Measurements from ENCODE around the gene CEP135.

DNA sequence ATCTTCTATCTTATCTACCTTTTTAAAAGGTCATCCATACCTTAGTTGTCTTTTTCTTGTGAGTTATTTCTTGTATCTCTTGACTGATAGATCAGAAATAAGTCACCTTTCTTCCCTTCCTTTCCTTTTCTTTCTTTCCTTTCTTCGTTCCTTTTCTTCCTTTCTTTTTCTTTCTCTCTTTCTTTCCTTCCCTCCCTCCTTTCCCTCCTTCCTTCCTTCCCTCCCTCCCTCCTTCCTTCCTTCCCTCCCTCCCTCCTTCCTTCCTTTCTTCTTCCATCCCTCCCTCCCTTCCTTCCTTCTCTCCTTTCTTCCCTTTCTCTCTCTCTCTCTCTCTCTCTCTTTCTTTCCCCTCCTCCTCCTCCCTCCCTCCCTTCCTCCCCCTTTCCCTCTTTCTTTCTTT is 93.5 kb downstream of the CEP135 start:
- TF ChIP-seq EZH2 (IDR thresholded peaks at IDR 0.05; ENCODE audit: insufficient read depth, poor library complexity, severe bottlenecking) (no peak), EZH2phosphoT487 (IDR thresholded peaks at IDR 0.05; ENCODE audit: insufficient read depth, low read depth) (no peak)
